Kidney epithelial cell (primary cell): ENCODE measurements around the gene DAZ1. TPM values are rescaled to one million over a fixed set of nuclear protein-coding genes. Genes with fewer than 3 reads are reported as not detected.
"Not testable (repeated sequence)": the region's sequence is repeated elsewhere in the genome, so short reads cannot be mapped to it uniquely, and the experiment has no call there.

ENCODE experiments used
- DNase-seq: peaks from one replicate; pipeline ENCODE4 v3.0.0-alpha.2; 2010; ENCODE audit warnings: low read depth
- H3K27me3 ChIP-seq: 2 replicates; pipeline ENCODE4 v1.6.0; 2011; ENCODE audit warnings: low read length; ENCODE audit not compliant: control insufficient read depth, insufficient read depth
- H3K36me3 ChIP-seq: 2 replicates; pipeline ENCODE4 v1.5.1; 2011; ENCODE audit warnings: low read length; ENCODE audit not compliant: control insufficient read depth, insufficient read depth
- H3K4me3 ChIP-seq: 2 replicates; pipeline ENCODE4 v1.5.1; 2011; ENCODE audit warnings: low read depth, mild to moderate bottlenecking, control low read depth, low read length
- total RNA-seq: library from RNA; depleted of rRNA; stranded (reverse); fragments of >200 nt; gene quantifications from 2 replicates; pipeline ENCODE4 v1.2.3, GENCODE V29; 2015

The DAZ1 gene, protein sequence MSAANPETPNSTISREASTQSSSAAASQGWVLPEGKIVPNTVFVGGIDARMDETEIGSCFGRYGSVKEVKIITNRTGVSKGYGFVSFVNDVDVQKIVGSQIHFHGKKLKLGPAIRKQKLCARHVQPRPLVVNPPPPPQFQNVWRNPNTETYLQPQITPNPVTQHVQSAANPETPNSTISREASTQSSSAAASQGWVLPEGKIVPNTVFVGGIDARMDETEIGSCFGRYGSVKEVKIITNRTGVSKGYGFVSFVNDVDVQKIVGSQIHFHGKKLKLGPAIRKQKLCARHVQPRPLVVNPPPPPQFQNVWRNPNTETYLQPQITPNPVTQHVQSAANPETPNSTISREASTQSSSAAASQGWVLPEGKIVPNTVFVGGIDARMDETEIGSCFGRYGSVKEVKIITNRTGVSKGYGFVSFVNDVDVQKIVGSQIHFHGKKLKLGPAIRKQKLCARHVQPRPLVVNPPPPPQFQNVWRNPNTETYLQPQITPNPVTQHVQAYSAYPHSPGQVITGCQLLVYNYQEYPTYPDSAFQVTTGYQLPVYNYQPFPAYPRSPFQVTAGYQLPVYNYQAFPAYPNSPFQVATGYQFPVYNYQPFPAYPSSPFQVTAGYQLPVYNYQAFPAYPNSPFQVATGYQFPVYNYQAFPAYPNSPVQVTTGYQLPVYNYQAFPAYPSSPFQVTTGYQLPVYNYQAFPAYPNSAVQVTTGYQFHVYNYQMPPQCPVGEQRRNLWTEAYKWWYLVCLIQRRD
- total RNA-seq: not detected in 2 replicates

DNA sequence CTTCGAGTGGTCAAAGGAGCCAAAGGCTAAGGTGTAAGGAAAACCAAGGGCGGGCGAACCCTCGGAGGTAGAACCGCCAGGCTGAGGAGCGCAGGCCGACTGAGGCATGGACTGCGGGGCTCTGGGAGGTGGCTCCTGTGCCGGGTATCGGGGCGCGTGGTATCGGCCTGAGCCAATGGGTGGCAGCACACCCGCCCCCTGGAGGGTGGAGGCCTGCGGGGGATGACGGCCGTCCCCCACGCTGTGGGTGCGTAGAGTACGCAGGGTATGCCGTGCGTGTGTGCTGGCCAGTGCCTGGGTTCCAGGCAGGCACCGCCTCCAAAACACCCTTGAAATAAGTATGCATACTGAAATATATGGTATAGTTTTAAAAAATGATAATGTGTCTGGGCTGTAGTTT is at the start of gene DAZ1:
Gene DAZ1 (minus strand): TSS at position 101 of the 400 bp plus-strand sequence. CDS start 208 bp downstream, outside the sequence.
- not testable (repeated sequence) for H3K4me3 ChIP-seq, H3K36me3 ChIP-seq, DNase-seq, H3K27me3 ChIP-seq

DNA sequence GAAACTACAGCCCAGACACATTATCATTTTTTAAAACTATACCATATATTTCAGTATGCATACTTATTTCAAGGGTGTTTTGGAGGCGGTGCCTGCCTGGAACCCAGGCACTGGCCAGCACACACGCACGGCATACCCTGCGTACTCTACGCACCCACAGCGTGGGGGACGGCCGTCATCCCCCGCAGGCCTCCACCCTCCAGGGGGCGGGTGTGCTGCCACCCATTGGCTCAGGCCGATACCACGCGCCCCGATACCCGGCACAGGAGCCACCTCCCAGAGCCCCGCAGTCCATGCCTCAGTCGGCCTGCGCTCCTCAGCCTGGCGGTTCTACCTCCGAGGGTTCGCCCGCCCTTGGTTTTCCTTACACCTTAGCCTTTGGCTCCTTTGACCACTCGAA is 20.4 kb upstream of the DAZ1 start, which contains the start of gene DAZ2:
Gene DAZ2 (plus strand): TSS at position 301 of the 400 bp plus-strand sequence. CDS start 208 bp downstream, outside the sequence.
- not testable (repeated sequence) for H3K27me3 ChIP-seq, H3K4me3 ChIP-seq, DNase-seq, H3K36me3 ChIP-seq

DNA sequence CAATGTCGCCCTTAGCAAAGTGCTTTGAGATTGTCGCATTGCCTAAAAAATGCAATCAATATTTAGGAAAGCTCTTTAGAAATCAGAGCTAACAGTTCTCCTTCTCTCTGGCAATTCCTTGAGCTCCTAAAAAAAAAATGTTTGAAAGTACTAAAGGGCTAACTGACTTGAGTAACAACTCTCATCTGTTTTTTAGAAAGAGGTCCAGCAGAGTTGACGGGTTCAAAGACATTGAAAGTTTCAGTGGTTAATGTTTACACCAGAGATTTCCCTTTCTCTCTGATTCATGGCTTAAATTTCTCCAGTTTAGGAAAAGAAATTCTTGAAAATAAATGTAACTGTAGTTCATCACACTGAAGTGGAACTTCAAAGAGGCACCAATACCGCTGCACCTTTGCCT is 11.9 kb upstream of the DAZ1 start:
- not testable (repeated sequence) for H3K27me3 ChIP-seq, H3K36me3 ChIP-seq, DNase-seq, H3K4me3 ChIP-seq

DNA sequence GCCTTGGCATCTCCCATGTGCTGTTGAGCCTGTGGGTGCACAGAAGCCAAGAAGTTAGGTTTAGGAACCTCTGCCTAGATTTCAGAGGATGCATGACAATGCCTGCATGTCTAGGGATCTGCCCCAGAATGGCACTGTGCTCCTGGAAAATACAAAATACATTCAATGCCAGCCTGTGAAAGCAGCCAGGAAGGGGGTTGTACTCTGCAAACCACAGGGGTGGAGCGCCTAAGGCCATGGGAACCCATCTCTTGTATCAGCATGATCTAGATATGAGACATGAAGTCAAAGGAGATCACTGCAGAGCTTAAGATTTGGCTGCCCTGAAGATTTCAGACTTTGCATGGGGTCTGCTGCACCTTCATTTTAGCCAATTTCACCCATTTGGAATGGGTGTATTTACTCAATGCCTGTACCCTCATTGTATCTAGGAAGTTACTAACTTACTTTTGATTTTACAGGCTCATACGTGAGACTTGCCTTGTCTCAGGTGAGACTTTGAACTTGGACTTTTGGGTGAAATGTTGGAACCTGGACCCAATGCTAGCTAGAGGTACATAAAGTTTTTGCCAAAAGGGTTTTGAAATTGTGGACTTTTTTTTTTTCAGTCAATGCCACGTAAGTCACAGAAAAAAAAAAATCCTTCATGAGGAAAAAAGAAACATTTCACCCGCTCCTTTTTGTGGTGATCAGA is 11.1 kb upstream of the DAZ1 start:
- H3K4me3 ChIP-seq, DNase-seq, H3K36me3 ChIP-seq, H3K27me3 ChIP-seq: not testable (repeated sequence)

DNA sequence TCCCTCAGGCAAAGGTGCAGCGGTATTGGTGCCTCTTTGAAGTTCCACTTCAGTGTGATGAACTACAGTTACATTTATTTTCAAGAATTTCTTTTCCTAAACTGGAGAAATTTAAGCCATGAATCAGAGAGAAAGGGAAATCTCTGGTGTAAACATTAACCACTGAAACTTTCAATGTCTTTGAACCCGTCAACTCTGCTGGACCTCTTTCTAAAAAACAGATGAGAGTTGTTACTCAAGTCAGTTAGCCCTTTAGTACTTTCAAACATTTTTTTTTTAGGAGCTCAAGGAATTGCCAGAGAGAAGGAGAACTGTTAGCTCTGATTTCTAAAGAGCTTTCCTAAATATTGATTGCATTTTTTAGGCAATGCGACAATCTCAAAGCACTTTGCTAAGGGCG is 8.6 kb upstream of the DAZ1 start:
- not testable (repeated sequence) for H3K4me3 ChIP-seq, DNase-seq, H3K36me3 ChIP-seq, H3K27me3 ChIP-seq

Other genes with a start within 250 kb of the DAZ1 start
- gene BPY2, start 214.7 kb downstream of the DAZ1 start, total RNA-seq: not detected in 2 replicates
- not detected in 2 replicates for gene DAZ2, start 20.5 kb upstream of the DAZ1 start, total RNA-seq